OCI-LY7 (cell line): ENCODE data around the gene MPP4.

Experiments used
- CTCF ChIP-seq: fragments of 200-600 bp; sonication (generic); conservative IDR thresholded peaks from 2 replicates; pipeline ENCODE4 v1.5.1; 2014; ENCODE audit warnings: mild to moderate bottlenecking, antibody characterized with exemption, low read length, moderate library complexity, mixed read lengths
- EZH2phosphoT487 ChIP-seq: fragments of 200-600 bp; sonication (generic); IDR thresholded peaks from 2 replicates; pipeline ENCODE4 v1.6.1; 2018; ENCODE audit warnings: low read depth, borderline replicate concordance, mild to moderate bottlenecking, mixed run types, antibody characterized with exemption, low read length, moderate library complexity, mixed read lengths

GRCh38 chr2:201630577-201630976 is 67.9 kb downstream of the MPP4 start:
- TF ChIP-seq CTCF (no peak), EZH2phosphoT487 (no peak)
